ENCODE measurements around the gene SERPINA4. TPM values are rescaled to one million over a fixed set of nuclear protein-coding genes. Genes with fewer than 3 reads are reported as not detected.

The SERPINA4 gene
- polyA plus RNA-seq, 5 donors: 1.1 to 2.7 (median 1.9) TPM

- no peak for DNase-seq
Observed at GRCh38 chr14:94615823-94616570, 54.8 kb downstream of the SERPINA4 start.

GRCh38 chr14:94617366-94617941 is 56.2 kb downstream of the SERPINA4 start:
- DNase-seq: no peak

GRCh38 chr14:94617988-94618822 is 57.0 kb downstream of the SERPINA4 start:
- no peak for DNase-seq

GRCh38 chr14:94619297-94619696 is 58.1 kb downstream of the SERPINA4 start:
- no peak for DNase-seq

Other genes with a start within 250 kb of the SERPINA4 start
- gene SERPINA6, start 238.1 kb upstream of the SERPINA4 start, polyA plus RNA-seq (ENCODE audit: insufficient read depth in 1 of 5, insufficient read length in 5 of 5, low replicate concordance in 1 of 5): 1 to 10 TPM in 1 of 5 donors, under 1 TPM in 1, not detected in 3; 0.06 to 1.4 TPM
- not detected for gene SERPINA2, start 194.7 kb upstream of the SERPINA4 start, polyA plus RNA-seq (ENCODE audit: insufficient read depth in 1 of 5, insufficient read length in 5 of 5, low replicate concordance in 1 of 5)
- gene SERPINA1, start 172.8 kb upstream of the SERPINA4 start, polyA plus RNA-seq (ENCODE audit: insufficient read depth in 1 of 5, insufficient read length in 5 of 5, low replicate concordance in 1 of 5): 10 to 100 TPM in 1 of 5 donors, 1 to 10 TPM in 4; 4.6 to 98.6 (median 5.5) TPM
- gene SERPINA11, start 108.6 kb upstream of the SERPINA4 start, polyA plus RNA-seq (ENCODE audit: insufficient read depth in 1 of 5, insufficient read length in 5 of 5, low replicate concordance in 1 of 5): under 1 TPM in 1 of 5 donors, not detected in 4; 0.60 TPM
- not detected for gene SERPINA9, start 85.2 kb upstream of the SERPINA4 start, polyA plus RNA-seq (ENCODE audit: insufficient read depth in 1 of 5, insufficient read length in 5 of 5, low replicate concordance in 1 of 5)
- not detected for gene SERPINA12, start 52.0 kb upstream of the SERPINA4 start, polyA plus RNA-seq (ENCODE audit: insufficient read depth in 1 of 5, insufficient read length in 5 of 5, low replicate concordance in 1 of 5)
- gene SERPINA5, start 20.0 kb downstream of the SERPINA4 start, polyA plus RNA-seq (ENCODE audit: insufficient read depth in 1 of 5, insufficient read length in 5 of 5, low replicate concordance in 1 of 5): 1 to 10 TPM in 1 of 5 donors, under 1 TPM in 4; 0.28 to 3.7 (median 0.44) TPM
- 1 to 10 TPM; 1.0 to 2.4 (median 1.5) TPM for gene SERPINA3, start 50.9 kb downstream of the SERPINA4 start, polyA plus RNA-seq (ENCODE audit: insufficient read depth in 1 of 5, insufficient read length in 5 of 5, low replicate concordance in 1 of 5)
- gene GSC, start 208.7 kb downstream of the SERPINA4 start, polyA plus RNA-seq (ENCODE audit: insufficient read depth in 1 of 5, insufficient read length in 5 of 5, low replicate concordance in 1 of 5): not detected